OCI-LY3 (cell line): Measurements from ENCODE around the gene KDM7A.
A peak's percentile ranks its signal among the peaks of the same experiment; 100 is the strongest.

ENCODE experiments used
- H2AFZ ChIP-seq: fragments of 200-600, 300-600 bp; shearing (Covaris generic); 2 replicates; pipeline ENCODE4 v1.6.0; 2014; ENCODE audit warnings: antibody characterized with exemption, low read depth, low read length
- H3K27ac ChIP-seq: fragments of 200-600, 300-600 bp; sonication (generic); 2 replicates; pipeline ENCODE4 v1.5.1; 2014; ENCODE audit warnings: mild to moderate bottlenecking, low read length, moderate library complexity, mixed read lengths
- H3K27me3 ChIP-seq: fragments of 200-600, 300-600 bp; sonication (generic); 2 replicates; pipeline ENCODE4 v1.6.1; 2014; ENCODE audit warnings: low read depth, low read length, mixed read lengths
- H3K36me3 ChIP-seq: fragments of 200-600, 300-600 bp; sonication (generic); replicated peaks from 2 replicates; pipeline ENCODE3; 2014; ENCODE audit warnings: low read depth, low read length, mixed read lengths
- H3K4me1 ChIP-seq: fragments of 300-600, 200-600 bp; sonication (generic); 2 replicates; pipeline ENCODE4 v1.6.1; 2014; ENCODE audit warnings: low read length, mixed read lengths
- H3K4me2 ChIP-seq: fragments of 200-600, 300-600 bp; sonication (generic); 2 replicates; pipeline ENCODE4 v1.6.1; 2014; ENCODE audit warnings: low read length, mixed read lengths
- H3K4me3 ChIP-seq: fragments of 300-600, 200-600 bp; sonication (generic); 2 replicates; pipeline ENCODE4 v1.5.1; 2014; ENCODE audit warnings: antibody characterized with exemption, mild to moderate bottlenecking, low read length, moderate library complexity
- H3K79me2 ChIP-seq: fragments of 300-600, 200-600 bp; shearing (Covaris generic); 2 replicates; pipeline ENCODE4 v1.6.1; 2014; ENCODE audit warnings: mild to moderate bottlenecking, low read length, mixed read lengths
- H3K9ac ChIP-seq: fragments of 300-600, 200-600 bp; shearing (Covaris generic); 2 replicates; pipeline ENCODE4 v1.6.0; 2014; ENCODE audit warnings: mild to moderate bottlenecking, low read length, moderate library complexity
- H3K9me3 ChIP-seq: fragments of 200-600, 300-600 bp; shearing (Covaris generic); 2 replicates; pipeline ENCODE4 v1.6.1; 2014; ENCODE audit warnings: low read length, mixed read lengths; ENCODE audit not compliant: insufficient read depth
- H4K20me1 ChIP-seq: fragments of 200-600, 300-600 bp; sonication (generic); 2 replicates; pipeline ENCODE4 v1.6.1; 2016; ENCODE audit warnings: low read length, mixed read lengths; ENCODE audit not compliant: insufficient read depth
- EZH2phosphoT487 ChIP-seq: fragments of 200-600 bp; shearing (Covaris generic); IDR thresholded peaks from 2 replicates; pipeline ENCODE4 v1.6.1; 2018; ENCODE audit warnings: antibody characterized with exemption, mixed run types, low read depth
- TF ChIP-seq, protein P1 (sequence below): fragments of 200-600, 300-600 bp; sonication (generic); IDR thresholded peaks from 2 replicates; pipeline ENCODE4 v1.5.1; 2014; ENCODE audit warnings: antibody characterized with exemption, low read length, low read depth

The KDM7A gene

DNA sequence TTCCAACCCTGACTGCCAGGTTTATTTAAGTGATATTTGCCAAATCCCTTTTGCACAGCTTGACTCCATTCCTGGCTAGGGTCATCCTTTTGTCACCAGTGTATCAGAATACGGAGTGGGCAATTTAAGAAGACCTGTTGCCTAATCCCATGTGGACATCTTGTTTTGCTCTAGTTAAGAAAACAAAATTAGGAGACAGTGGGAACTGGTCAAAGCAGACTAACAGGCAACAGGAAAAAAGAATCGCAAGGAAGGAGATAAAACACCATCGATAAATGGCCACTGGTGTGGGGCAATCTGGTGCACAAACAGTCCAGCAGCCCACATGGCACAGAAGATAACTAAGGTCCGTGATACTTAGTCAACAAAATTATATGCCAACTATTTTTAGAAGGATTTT, 21.4 kb downstream of the KDM7A start:
- TF ChIP-seq, protein P1, sequence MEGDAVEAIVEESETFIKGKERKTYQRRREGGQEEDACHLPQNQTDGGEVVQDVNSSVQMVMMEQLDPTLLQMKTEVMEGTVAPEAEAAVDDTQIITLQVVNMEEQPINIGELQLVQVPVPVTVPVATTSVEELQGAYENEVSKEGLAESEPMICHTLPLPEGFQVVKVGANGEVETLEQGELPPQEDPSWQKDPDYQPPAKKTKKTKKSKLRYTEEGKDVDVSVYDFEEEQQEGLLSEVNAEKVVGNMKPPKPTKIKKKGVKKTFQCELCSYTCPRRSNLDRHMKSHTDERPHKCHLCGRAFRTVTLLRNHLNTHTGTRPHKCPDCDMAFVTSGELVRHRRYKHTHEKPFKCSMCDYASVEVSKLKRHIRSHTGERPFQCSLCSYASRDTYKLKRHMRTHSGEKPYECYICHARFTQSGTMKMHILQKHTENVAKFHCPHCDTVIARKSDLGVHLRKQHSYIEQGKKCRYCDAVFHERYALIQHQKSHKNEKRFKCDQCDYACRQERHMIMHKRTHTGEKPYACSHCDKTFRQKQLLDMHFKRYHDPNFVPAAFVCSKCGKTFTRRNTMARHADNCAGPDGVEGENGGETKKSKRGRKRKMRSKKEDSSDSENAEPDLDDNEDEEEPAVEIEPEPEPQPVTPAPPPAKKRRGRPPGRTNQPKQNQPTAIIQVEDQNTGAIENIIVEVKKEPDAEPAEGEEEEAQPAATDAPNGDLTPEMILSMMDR: no peak
- no peak for TF ChIP-seq EZH2phosphoT487
- Histone ChIP-seq H3K27ac (no peak overlapping the region), H3K9ac (no peak overlapping the region), H3K27me3 (peaks cover 71% of the 10 kb centered on the region), H3K9me3 (no peaks in the 10 kb centered on the region), H3K4me3 (no peak overlapping the region), H3K4me2 (no peak overlapping the region), H4K20me1 (no peaks in the 10 kb centered on the region), H2AFZ (no peak overlapping the region), H3K36me3 (no peaks in the 10 kb centered on the region), H3K4me1 (peaks cover 9% of the 10 kb centered on the region), H3K79me2 (no peaks in the 10 kb centered on the region)

DNA sequence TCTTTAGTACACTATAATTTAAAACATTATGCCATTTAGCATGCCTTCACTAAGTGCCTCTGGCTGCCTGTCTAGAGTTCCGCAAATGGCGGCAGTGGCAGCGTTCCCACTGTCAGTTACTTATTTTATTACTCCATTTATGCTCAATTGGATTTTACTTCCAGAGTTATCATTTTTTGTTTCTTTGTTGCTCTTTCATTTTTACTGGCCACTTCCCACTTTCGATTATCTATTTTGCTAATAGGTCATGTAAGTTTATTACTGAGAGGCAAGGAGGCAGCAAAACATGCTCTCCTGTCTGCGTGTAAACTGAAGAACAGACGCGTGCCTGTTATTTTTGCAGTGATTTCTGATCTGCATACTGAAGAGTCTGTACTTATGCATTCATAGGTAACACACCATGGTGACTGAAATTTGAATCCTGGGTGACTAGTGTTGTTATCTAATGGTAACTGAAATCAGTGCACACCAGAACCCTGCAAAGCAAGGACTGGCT, 23.1 kb downstream of the KDM7A start:
- TF ChIP-seq, protein P1: no peak
- no peak for TF ChIP-seq EZH2phosphoT487
- Histone ChIP-seq H3K4me3 (peak overlapping the region; percentile 8; the same call in 1 of the 2 replicates), H3K4me1 (peaks cover 9% of the 10 kb centered on the region), H3K36me3 (no peaks in the 10 kb centered on the region), H3K79me2 (no peaks in the 10 kb centered on the region), H3K9ac (no peak overlapping the region), H2AFZ (no peak overlapping the region), H4K20me1 (no peaks in the 10 kb centered on the region), H3K27ac (no peak overlapping the region), H3K27me3 (peaks cover 80% of the 10 kb centered on the region), H3K4me2 (peak overlapping the region; percentile 65), H3K9me3 (no peaks in the 10 kb centered on the region)

DNA sequence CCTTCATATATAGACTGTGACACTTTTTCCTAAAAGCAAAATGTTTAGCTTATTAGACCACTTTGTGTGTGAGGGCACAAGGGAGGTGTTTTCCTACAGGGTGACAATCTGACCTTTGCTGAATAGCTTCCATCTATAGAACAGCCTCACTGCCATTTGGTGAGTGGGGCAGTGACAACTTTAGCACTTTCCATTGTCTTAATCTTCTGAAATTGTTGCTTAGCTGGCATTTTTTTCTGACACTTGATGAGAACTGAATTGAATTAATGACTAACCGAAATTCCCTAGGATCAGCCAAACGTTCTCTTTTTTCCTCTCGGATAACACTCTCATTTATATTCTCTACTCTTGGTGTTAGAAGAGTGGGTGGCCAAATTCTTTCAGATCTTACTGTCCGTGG, 30.2 kb downstream of the KDM7A start:
- Histone ChIP-seq H3K4me1 (no peaks in the 10 kb centered on the region), H3K9ac (no peak overlapping the region), H3K9me3 (no peaks in the 10 kb centered on the region), H3K36me3 (no peaks in the 10 kb centered on the region), H4K20me1 (no peaks in the 10 kb centered on the region), H3K27ac (no peak overlapping the region), H3K79me2 (no peaks in the 10 kb centered on the region), H3K4me3 (no peak overlapping the region), H3K27me3 (peaks cover 68% of the 10 kb centered on the region), H2AFZ (no peak overlapping the region), H3K4me2 (no peak overlapping the region)
- TF ChIP-seq, protein P1: no peak

DNA sequence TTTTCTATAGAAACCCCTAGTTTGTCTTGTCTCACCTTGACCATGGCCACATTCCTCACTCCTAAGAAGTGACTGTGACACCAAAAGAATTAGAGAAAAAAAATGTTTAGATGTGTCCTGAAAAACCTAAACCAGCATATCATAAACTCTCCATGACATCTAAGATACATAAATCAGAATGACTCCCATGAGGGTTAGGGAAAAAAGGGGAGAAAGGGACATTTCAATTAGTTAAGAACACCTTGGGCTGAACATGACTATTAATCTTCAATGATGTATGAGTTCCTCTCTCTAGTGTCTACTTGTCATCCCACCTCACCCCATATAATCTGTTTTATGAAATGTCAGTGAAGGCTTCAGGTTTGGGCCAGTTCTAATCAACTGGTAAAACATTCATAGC, 31.1 kb downstream of the KDM7A start:
- Histone ChIP-seq H3K4me1 (no peaks in the 10 kb centered on the region), H3K9me3 (no peaks in the 10 kb centered on the region), H3K4me3 (no peak overlapping the region), H2AFZ (no peak overlapping the region), H3K9ac (no peak overlapping the region), H3K27me3 (peaks cover 63% of the 10 kb centered on the region), H3K27ac (no peak overlapping the region), H4K20me1 (no peaks in the 10 kb centered on the region), H3K79me2 (no peaks in the 10 kb centered on the region), H3K36me3 (no peaks in the 10 kb centered on the region), H3K4me2 (no peak overlapping the region)
- TF ChIP-seq, protein P1: no peak
- no peak for TF ChIP-seq EZH2phosphoT487
